SH-SY5Y (cell line): ENCODE data around the gene CDC42EP3.

Experiments used
- GATA2 ChIP-seq: IDR thresholded peaks from 2 replicates; pipeline ENCODE4 v1.6.1; 2011; ENCODE audit warnings: mild to moderate bottlenecking, low read depth, low read length
- GATA3 ChIP-seq: IDR thresholded peaks from 2 replicates; pipeline ENCODE4 v1.6.1; 2011; ENCODE audit warnings: low read depth, mild to moderate bottlenecking, low read length, moderate library complexity

Gene CDC42EP3

GRCh38 chr2:37672104-37672869 lies 845 bp upstream of the CDC42EP3 start:
- no peak for TF ChIP-seq GATA3
- peak; percentile 65 for TF ChIP-seq GATA2

GRCh38 chr2:37671816-37672103 lies 318 bp upstream of the CDC42EP3 start:
- no peak for TF ChIP-seq GATA3
- no peak for TF ChIP-seq GATA2

- TF ChIP-seq GATA2: no peak
- no peak for TF ChIP-seq GATA3
These were observed 949 bp downstream of the CDC42EP3 start for GRCh38 chr2:37670378-37671008.

- peak; percentile 23; the same call in 1 of the 2 replicates for TF ChIP-seq GATA3
- peak; percentile 85 for TF ChIP-seq GATA2
These were observed 2.0 kb downstream of the CDC42EP3 start for GRCh38 chr2:37669446-37669845.

- no peak for TF ChIP-seq GATA3
- TF ChIP-seq GATA2: no peak
These were observed 3.7 kb downstream of the CDC42EP3 start for GRCh38 chr2:37667704-37668103.

GRCh38 chr2:37666772-37667171 lies 4.7 kb downstream of the CDC42EP3 start:
- TF ChIP-seq GATA3: no peak
- no peak for TF ChIP-seq GATA2

GRCh38 chr2:37665604-37666362 lies 5.7 kb downstream of the CDC42EP3 start:
- TF ChIP-seq GATA3 (peak; percentile 82; the same call in 1 of the 2 replicates), GATA2 (peak; percentile 85)

GRCh38 chr2:37665043-37665442 lies 6.4 kb downstream of the CDC42EP3 start:
- TF ChIP-seq GATA3 (no peak), GATA2 (no peak)

GRCh38 chr2:37664231-37664643 lies 7.2 kb downstream of the CDC42EP3 start:
- TF ChIP-seq GATA2: no peak
- TF ChIP-seq GATA3: no peak

GRCh38 chr2:37663390-37663789 lies 8.1 kb downstream of the CDC42EP3 start:
- no peak for TF ChIP-seq GATA3
- no peak for TF ChIP-seq GATA2

- no peak for TF ChIP-seq GATA2
- no peak for TF ChIP-seq GATA3
These were observed 11.7 kb downstream of the CDC42EP3 start for GRCh38 chr2:37659723-37660122.

GRCh38 chr2:37658682-37659081 lies 12.8 kb downstream of the CDC42EP3 start:
- 0 out of 2 replicates have a peak, but pooled peaks have one; percentile 15 for TF ChIP-seq GATA3
- peak; percentile 6; the same call in 1 of the 2 replicates for TF ChIP-seq GATA2

GRCh38 chr2:37657471-37657870 lies 14.0 kb downstream of the CDC42EP3 start:
- no peak for TF ChIP-seq GATA3
- no peak for TF ChIP-seq GATA2
